DND-41 (cell line): ENCODE measurements around the gene CNTRL.
"Not testable (repeated sequence)": the region's sequence is repeated elsewhere in the genome, so short reads cannot be mapped to it uniquely, and the experiment has no call there.

Experiments
- ATAC-seq: fragments of 200-7000 bp; cut with Tn5 transposase; 3 replicates; pipeline ENCODE4 v1.9.1; 2021; ENCODE audit warnings: low read depth; ENCODE audit not compliant: insufficient read depth
- DNase-seq: peaks from one replicate; pipeline ENCODE4 v3.0.0-alpha.2; 2020
- H2AFZ ChIP-seq: 2 replicates; pipeline ENCODE4 v1.6.0; 2012; ENCODE audit warnings: low read depth, low read length
- H3K27ac ChIP-seq: 2 replicates; pipeline ENCODE4 v1.5.1; 2012; ENCODE audit warnings: low read length, inconsistent platforms
- H3K27me3 ChIP-seq: fragments of 200-600 bp; sonication (generic); 2 replicates; pipeline ENCODE4 v1.6.0; 2012; ENCODE audit warnings: low read length, mild to moderate bottlenecking, inconsistent platforms; ENCODE audit not compliant: insufficient read depth, poor library complexity
- H3K36me3 ChIP-seq: 2 replicates; pipeline ENCODE4 v1.5.1; 2012; ENCODE audit warnings: low read length, inconsistent platforms; ENCODE audit not compliant: insufficient read depth
- H3K4me1 ChIP-seq: 2 replicates; pipeline ENCODE4 v1.5.1; 2012; ENCODE audit warnings: mild to moderate bottlenecking, low read length; ENCODE audit not compliant: insufficient read depth
- H3K4me2 ChIP-seq: 2 replicates; pipeline ENCODE4 v1.6.0; 2012; ENCODE audit warnings: mild to moderate bottlenecking, moderate library complexity, low read length, inconsistent platforms; ENCODE audit not compliant: insufficient read depth
- H3K4me3 ChIP-seq, 2 experiments: fragments of 200-600 bp in 1 of 2; shearing (Covaris generic) in 1 of 2; 2 replicates each; pipeline ENCODE4 v1.5.1; 2012 to 2016; ENCODE audit warnings: inconsistent platforms in 2 of 2, low read length in 2 of 2, mild to moderate bottlenecking in 2 of 2, low read depth in 1 of 2, moderate library complexity in 1 of 2
- H3K79me2 ChIP-seq: 2 replicates; pipeline ENCODE4 v1.6.0; 2012; ENCODE audit warnings: low read length, inconsistent platforms; ENCODE audit not compliant: insufficient read depth
- H3K9ac ChIP-seq: 2 replicates; pipeline ENCODE4 v1.6.0; 2012; ENCODE audit warnings: low read depth, mild to moderate bottlenecking, inconsistent platforms, low read length, moderate library complexity
- H3K9me3 ChIP-seq: 2 replicates; pipeline ENCODE4 v1.5.1; 2012; ENCODE audit warnings: low read length, moderate library complexity, mild to moderate bottlenecking, inconsistent platforms; ENCODE audit not compliant: insufficient read depth, severe bottlenecking
- H4K20me1 ChIP-seq: 2 replicates; pipeline ENCODE4 v1.6.0; 2012; ENCODE audit warnings: low read length; ENCODE audit not compliant: insufficient read depth
- EZH2 ChIP-seq: IDR thresholded peaks from 3 replicates; pipeline ENCODE4 v1.6.1; 2012; ENCODE audit warnings: borderline replicate concordance, low read depth, mild to moderate bottlenecking, moderate library complexity, low read length, inconsistent platforms; ENCODE audit not compliant: severe bottlenecking
- TF ChIP-seq, protein P1 (sequence below): IDR thresholded peaks from 2 replicates; pipeline ENCODE4 v1.5.1; 2012; ENCODE audit warnings: borderline replicate concordance, low read length, moderate library complexity, mild to moderate bottlenecking; ENCODE audit not compliant: poor library complexity, severe bottlenecking; ENCODE audit errors: extremely low read depth

The CNTRL gene

DNA sequence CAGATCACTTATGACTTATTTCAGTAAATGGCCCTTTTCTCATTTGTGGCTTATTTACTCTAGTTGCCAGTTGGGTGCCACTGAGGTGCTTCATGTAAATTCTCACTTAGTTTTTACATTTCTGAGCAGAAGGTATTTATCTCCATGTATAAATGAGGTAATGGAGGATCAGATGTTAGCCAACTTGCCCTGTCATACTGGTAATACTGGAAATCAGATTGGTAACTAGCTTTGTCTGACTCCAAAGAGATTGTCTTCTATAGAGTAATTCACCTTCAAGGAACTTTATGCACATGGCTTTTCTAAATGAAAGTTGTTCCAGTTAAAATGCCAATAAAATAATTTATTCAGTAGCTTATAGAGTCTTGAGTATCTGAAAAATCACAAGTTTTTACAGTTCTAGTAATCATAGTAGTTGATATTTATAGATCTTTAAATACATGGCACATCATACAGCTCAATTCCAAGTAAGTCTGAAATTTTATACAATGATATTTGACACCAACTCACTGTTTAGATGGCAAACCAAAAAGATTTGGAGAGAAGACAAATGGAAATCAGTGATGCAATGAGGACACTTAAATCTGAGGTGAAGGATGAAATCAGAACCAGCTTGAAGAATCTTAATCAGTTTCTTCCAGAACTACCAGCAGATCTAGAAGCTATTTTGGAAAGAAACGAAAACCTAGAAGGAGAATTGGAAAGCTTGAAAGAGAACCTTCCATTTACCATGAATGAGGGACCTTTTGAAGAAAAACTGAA lies 98.2 kb downstream of the CNTRL start:
- ATAC-seq, result no peak

DNA sequence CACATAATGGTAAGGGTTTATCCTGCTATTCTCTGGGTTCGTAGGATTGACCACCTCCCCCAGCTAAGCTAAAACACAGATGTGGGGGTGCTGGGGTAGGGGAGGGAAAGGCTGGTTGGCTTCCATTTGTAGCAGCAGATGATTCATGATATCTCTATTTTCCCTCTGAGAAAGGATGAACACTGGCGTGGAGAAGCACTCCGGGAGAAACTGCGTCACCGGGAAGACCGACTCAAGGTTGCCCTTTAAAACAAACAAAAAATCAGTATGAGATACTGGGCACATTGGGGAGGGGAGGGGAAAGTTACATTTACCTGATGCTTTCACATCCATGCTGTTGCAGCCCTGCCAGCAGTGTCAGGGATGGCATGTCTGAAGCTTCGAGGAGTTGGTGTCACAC lies 98.7 kb downstream of the CNTRL start:
- TF ChIP-seq, protein P1, sequence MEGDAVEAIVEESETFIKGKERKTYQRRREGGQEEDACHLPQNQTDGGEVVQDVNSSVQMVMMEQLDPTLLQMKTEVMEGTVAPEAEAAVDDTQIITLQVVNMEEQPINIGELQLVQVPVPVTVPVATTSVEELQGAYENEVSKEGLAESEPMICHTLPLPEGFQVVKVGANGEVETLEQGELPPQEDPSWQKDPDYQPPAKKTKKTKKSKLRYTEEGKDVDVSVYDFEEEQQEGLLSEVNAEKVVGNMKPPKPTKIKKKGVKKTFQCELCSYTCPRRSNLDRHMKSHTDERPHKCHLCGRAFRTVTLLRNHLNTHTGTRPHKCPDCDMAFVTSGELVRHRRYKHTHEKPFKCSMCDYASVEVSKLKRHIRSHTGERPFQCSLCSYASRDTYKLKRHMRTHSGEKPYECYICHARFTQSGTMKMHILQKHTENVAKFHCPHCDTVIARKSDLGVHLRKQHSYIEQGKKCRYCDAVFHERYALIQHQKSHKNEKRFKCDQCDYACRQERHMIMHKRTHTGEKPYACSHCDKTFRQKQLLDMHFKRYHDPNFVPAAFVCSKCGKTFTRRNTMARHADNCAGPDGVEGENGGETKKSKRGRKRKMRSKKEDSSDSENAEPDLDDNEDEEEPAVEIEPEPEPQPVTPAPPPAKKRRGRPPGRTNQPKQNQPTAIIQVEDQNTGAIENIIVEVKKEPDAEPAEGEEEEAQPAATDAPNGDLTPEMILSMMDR, result no peak
- no peak for TF ChIP-seq EZH2

More for the DNA sequence above, 98.2 kb downstream of the CNTRL start:
- peaks cover 93% of the 10 kb centered on the region for H3K36me3 ChIP-seq
- H4K20me1 ChIP-seq, result no peaks in the 10 kb centered on the region
- no peak overlapping the region for H3K27ac ChIP-seq
- TF ChIP-seq, protein P1, result no peak
- no peak for TF ChIP-seq EZH2
- H2AFZ ChIP-seq, result no peak overlapping the region
- H3K79me2 ChIP-seq, result no peaks in the 10 kb centered on the region
- H3K27me3 ChIP-seq, result no peaks in the 10 kb centered on the region
- H3K4me2 ChIP-seq, result no peak overlapping the region
- no peak overlapping the region for H3K9ac ChIP-seq
- DNase-seq, result no peak
- H3K9me3 ChIP-seq, result no peaks in the 10 kb centered on the region
- H3K4me3 ChIP-seq, result no peak overlapping the region
- H3K4me1 ChIP-seq, result peaks cover 6% of the 10 kb centered on the region; the same call in 1 of the 2 replicates

DNA sequence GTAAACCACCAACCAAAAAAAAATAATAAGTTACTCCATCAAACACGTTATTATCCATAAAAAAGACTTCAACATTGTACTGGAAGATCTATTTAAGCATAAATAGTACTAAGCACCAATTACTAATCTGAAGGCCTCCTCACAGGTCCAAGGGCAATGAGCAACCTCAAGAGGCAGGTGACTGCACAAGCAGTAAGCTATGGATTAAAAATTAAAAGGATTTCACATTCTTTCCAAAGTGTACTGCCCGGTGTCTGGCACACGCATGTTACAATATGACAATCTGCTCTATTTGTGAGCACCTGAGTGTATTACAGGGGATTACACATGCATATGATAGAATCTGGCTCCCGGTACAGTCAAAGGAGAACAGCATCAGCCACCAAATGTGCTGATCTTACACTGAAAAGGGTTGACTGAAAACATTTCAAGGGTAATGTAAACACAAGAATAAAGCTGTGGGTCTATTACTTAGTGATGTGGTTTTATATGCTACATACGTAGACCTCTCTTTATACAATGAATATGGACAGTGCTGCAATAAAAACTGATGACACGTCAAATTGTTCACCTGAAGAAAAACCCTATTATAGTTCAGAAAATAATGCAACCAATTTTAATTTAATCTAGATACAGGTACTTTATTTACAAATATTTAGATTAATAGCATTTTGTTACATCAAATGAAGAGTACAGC lies 104.1 kb downstream of the CNTRL start:
- Histone ChIP-seq H3K4me2 (no peak overlapping the region), H4K20me1 (no peaks in the 10 kb centered on the region), H3K9me3 (no peaks in the 10 kb centered on the region), H3K9ac (no peak overlapping the region), H3K27ac (no peak overlapping the region), H2AFZ (no peak overlapping the region), H3K4me3 (no peak overlapping the region), H3K79me2 (peaks cover 3% of the 10 kb centered on the region; the same call in 1 of the 2 replicates), H3K4me1 (no peaks in the 10 kb centered on the region), H3K36me3 (peaks cover 85% of the 10 kb centered on the region), H3K27me3 (no peaks in the 10 kb centered on the region)
- TF ChIP-seq, protein P1, result no peak
- TF ChIP-seq EZH2, result no peak
- DNase-seq (no peak), ATAC-seq (0 out of 3 replicates have a peak, but pooled peaks have one; percentile 10)

More for the DNA sequence above, 98.7 kb downstream of the CNTRL start:
- H3K4me3 ChIP-seq, result no peak overlapping the region
- H3K9me3 ChIP-seq, result no peaks in the 10 kb centered on the region
- no peaks in the 10 kb centered on the region for H3K27me3 ChIP-seq
- H3K9ac ChIP-seq, result no peak overlapping the region
- H3K4me1 ChIP-seq, result no peaks in the 10 kb centered on the region
- H2AFZ ChIP-seq, result no peak overlapping the region
- ATAC-seq (no peak), DNase-seq (no peak)
- no peaks in the 10 kb centered on the region for H3K79me2 ChIP-seq
- no peaks in the 10 kb centered on the region for H4K20me1 ChIP-seq
- no peak overlapping the region for H3K4me2 ChIP-seq
- peaks cover 93% of the 10 kb centered on the region for H3K36me3 ChIP-seq
- no peak overlapping the region for H3K27ac ChIP-seq

DNA sequence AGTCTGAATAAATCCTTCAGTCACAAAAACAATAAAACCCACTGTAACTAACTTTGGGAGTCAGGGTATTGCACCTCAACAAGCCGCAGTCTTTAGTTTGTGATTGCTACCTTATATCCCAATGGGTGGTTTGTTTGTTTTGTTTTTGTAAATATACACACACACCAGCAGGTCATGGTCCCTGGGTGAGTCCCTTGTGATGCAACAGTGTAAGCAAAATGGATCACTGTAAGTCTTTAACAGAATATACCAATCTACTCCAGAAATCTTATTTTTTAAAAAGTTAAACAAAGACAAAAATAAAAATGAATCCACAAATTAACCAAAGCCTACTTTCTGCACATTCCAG lies 104.6 kb downstream of the CNTRL start:
- ATAC-seq, H3K9ac ChIP-seq, H3K27ac ChIP-seq, H4K20me1 ChIP-seq, H3K27me3 ChIP-seq, H3K4me3 ChIP-seq, H2AFZ ChIP-seq, DNase-seq, H3K4me2 ChIP-seq, H3K4me1 ChIP-seq, H3K79me2 ChIP-seq, H3K9me3 ChIP-seq: not testable (repeated sequence)
- H3K36me3 ChIP-seq, result peaks cover 86% of the 10 kb centered on the region
